Effector CD4-positive, alpha-beta T cell (primary cell): ENCODE results near the gene BHMT. TPM values are rescaled to one million over a fixed set of nuclear protein-coding genes. Genes with fewer than 3 reads are reported as not detected.

Experiments used
- DNase-seq: peaks from one replicate; pipeline ENCODE4 v3.0.0-alpha.2; 2020
- total RNA-seq: gene quantifications from one replicate; lab custom pipeline; 2026; lab: John Stamatoyannopoulos, UW

The BHMT gene
- total RNA-seq: not detected

GRCh38 chr5:79111387-79111959 is at the start of gene BHMT:
TSS of gene BHMT (plus strand) at chr5:79111809. CDS start at chr5:79111886, 77 bp downstream.
- DNase-seq: no peak

- DNase-seq: no peak
These were observed 49.2 kb upstream of the BHMT start for GRCh38 chr5:79062436-79062835.

GRCh38 chr5:79069488-79070349 is 41.9 kb upstream of the BHMT start, which contains the start of the genes BHMT2 and DMGDH:
TSS of gene BHMT2 (plus strand) at chr5:79069767. CDS start at chr5:79069783, 16 bp downstream.
TSS of gene DMGDH (minus strand) at chr5:79069674. CDS start at chr5:79069620, 54 bp downstream.
- DNase-seq: no peak

GRCh38 chr5:79070350-79070667 is 41.3 kb upstream of the BHMT start:
- no peak for DNase-seq

- DNase-seq: no peak
These were observed 37.0 kb upstream of the BHMT start for GRCh38 chr5:79074641-79075040.

- DNase-seq: no peak
These were observed 35.8 kb upstream of the BHMT start for GRCh38 chr5:79075646-79076426.

GRCh38 chr5:79076819-79077218 is 34.8 kb upstream of the BHMT start:
- DNase-seq: no peak

- DNase-seq: no peak
These were observed 33.8 kb upstream of the BHMT start for GRCh38 chr5:79077680-79078365.

GRCh38 chr5:79080804-79081203 is 30.8 kb upstream of the BHMT start:
- DNase-seq: no peak

- no peak for DNase-seq
These were observed 29.8 kb upstream of the BHMT start for GRCh38 chr5:79081779-79082178.

- no peak for DNase-seq
These were observed 25.5 kb upstream of the BHMT start for GRCh38 chr5:79086116-79086515.

GRCh38 chr5:79088507-79088906 is 23.1 kb upstream of the BHMT start:
- DNase-seq: no peak

GRCh38 chr5:79091064-79091463 is 20.5 kb upstream of the BHMT start:
- no peak for DNase-seq

GRCh38 chr5:79093762-79094161 is 17.8 kb upstream of the BHMT start:
- DNase-seq: no peak

- DNase-seq: no peak
These were observed 5.7 kb upstream of the BHMT start for GRCh38 chr5:79105868-79106267.

- DNase-seq: no peak
These were observed 4.4 kb upstream of the BHMT start for GRCh38 chr5:79107020-79107796.

- no peak for DNase-seq
These were observed 3.5 kb upstream of the BHMT start for GRCh38 chr5:79108086-79108485.

GRCh38 chr5:79108792-79109191 is 2.8 kb upstream of the BHMT start:
- DNase-seq: no peak

GRCh38 chr5:79109527-79110492 is 1.8 kb upstream of the BHMT start:
- DNase-seq: no peak

GRCh38 chr5:79111960-79112702 is 522 bp downstream of the BHMT start:
- DNase-seq: no peak
